Upper lobe of right lung (tissue), 1 donor: ENCODE data around the gene TRAFD1. TPM values are rescaled to one million over a fixed set of nuclear protein-coding genes. Genes with fewer than 3 reads are reported as not detected.
"Not testable (repeated sequence)": the region's sequence is repeated elsewhere in the genome, so short reads cannot be mapped to it uniquely, and the experiment has no call there.

Source experiments
- ATAC-seq: fragments of 200-7000 bp; cut with Tn5 transposase; one replicate; pipeline ENCODE4 v1.9.1; 2020; ENCODE audit warnings: mild to moderate bottlenecking, moderate library complexity
- DNase-seq: peaks from one replicate; pipeline ENCODE4 v3.0.0-alpha.2; 2020
- H3K27ac ChIP-seq: fragments of 200-600 bp; one replicate; pipeline ENCODE4 v1.8.0; 2022
- H3K27me3 ChIP-seq: fragments of 200-600 bp; one replicate; pipeline ENCODE4 v1.8.0; 2022; ENCODE audit warnings: mild to moderate bottlenecking
- H3K36me3 ChIP-seq: fragments of 200-600 bp; one replicate; pipeline ENCODE4 v1.8.0; 2022
- H3K4me1 ChIP-seq: fragments of 200-600 bp; one replicate; pipeline ENCODE4 v1.8.0; 2022
- H3K4me3 ChIP-seq: fragments of 200-600 bp; one replicate; pipeline ENCODE4 v1.8.0; 2022; ENCODE audit warnings: mild to moderate bottlenecking
- H3K9me3 ChIP-seq: fragments of 200-600 bp; one replicate; pipeline ENCODE4 v1.8.0; 2022
- CTCF ChIP-seq: fragments of 200-600 bp; IDR thresholded peaks from one replicate; pipeline ENCODE4 v1.8.0; 2022; ENCODE audit warnings: antibody characterized with exemption
- intact Hi-C: fragments of 100-400 bp; cut with DNase I; formaldehyde crosslinking; loops from one replicate; pipeline ENCODE4 v1.11.0; 2022
- total RNA-seq: library from RNA; stranded (reverse); fragmentation: NEBNext Ultra II Directional; extraction: Animal tissue kit (Norgen Biotek cat#: 25700); gene quantifications from one replicate; pipeline ENCODE4 v1.2.1, GENCODE V29; 2021
- donor health status: DM: no; HTN: yes; CAD: no; lungs with severe emphysema.

Gene TRAFD1
- total RNA-seq, 1 donor from 2014 or later: 35.3 TPM

- peaks cover 7% of the 10 kb centered on the region for H3K4me1 ChIP-seq
- no peaks in the 10 kb centered on the region for H3K27me3 ChIP-seq
- no peak overlapping the region for H3K4me3 ChIP-seq
- peaks cover 54% of the 10 kb centered on the region for H3K36me3 ChIP-seq
- intact Hi-C loops: no loop called here
- no peaks in the 10 kb centered on the region for H3K9me3 ChIP-seq
- ATAC-seq (no peak), DNase-seq (no peak)
- TF ChIP-seq CTCF: no peak
- H3K27ac ChIP-seq: no peak overlapping the region
Measured at GRCh38 chr12:112096667-112097066, 28.7 kb upstream of the TRAFD1 start.

- intact Hi-C loops: no loop called here
- DNase-seq (peak; percentile 19), ATAC-seq (no peak)
- no peaks in the 10 kb centered on the region for H3K27me3 ChIP-seq
- H3K27ac ChIP-seq: no peak overlapping the region
- peaks cover 7% of the 10 kb centered on the region for H3K4me1 ChIP-seq
- H3K36me3 ChIP-seq: peaks cover 47% of the 10 kb centered on the region
- TF ChIP-seq CTCF: no peak
- no peaks in the 10 kb centered on the region for H3K9me3 ChIP-seq
- no peak overlapping the region for H3K4me3 ChIP-seq
Measured at GRCh38 chr12:112097641-112098040, 27.7 kb upstream of the TRAFD1 start.

DNA sequence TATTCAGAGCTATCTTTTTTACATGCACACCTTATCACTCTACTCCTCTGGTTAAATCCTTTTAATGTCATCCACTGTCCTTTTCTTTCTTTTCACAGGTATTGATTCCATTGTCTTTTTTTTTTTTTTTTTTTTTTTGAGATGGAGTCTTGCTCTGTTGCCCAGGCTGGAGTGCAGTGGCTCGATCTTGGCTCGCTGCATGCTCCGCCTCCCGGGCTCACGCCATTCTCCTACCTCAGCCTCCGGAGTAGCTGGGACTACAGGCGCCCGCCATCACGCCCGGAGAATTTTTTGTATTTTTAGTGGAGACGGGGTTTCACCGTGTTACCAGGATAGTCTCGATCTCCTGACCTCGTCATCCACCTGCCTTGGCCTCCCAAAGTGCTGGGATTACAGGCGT, 24.9 kb upstream of the TRAFD1 start:
- intact Hi-C loops, H3K27me3 ChIP-seq, H3K4me3 ChIP-seq, H3K4me1 ChIP-seq, ATAC-seq, H3K9me3 ChIP-seq, H3K27ac ChIP-seq: not testable (repeated sequence)
- H3K36me3 ChIP-seq: peaks cover 45% of the 10 kb centered on the region
- DNase-seq: peak; percentile 22

GRCh38 chr12:112102127-112102526, 23.2 kb upstream of the TRAFD1 start:
- H3K4me3 ChIP-seq: no peak overlapping the region
- H3K36me3 ChIP-seq: peaks cover 38% of the 10 kb centered on the region
- peaks cover 15% of the 10 kb centered on the region for H3K4me1 ChIP-seq
- intact Hi-C loops: no loop called here
- TF ChIP-seq CTCF: no peak
- no peak overlapping the region for H3K27ac ChIP-seq
- ATAC-seq (no peak), DNase-seq (no peak)
- no peaks in the 10 kb centered on the region for H3K27me3 ChIP-seq
- no peaks in the 10 kb centered on the region for H3K9me3 ChIP-seq

GRCh38 chr12:112102746-112103145, 22.6 kb upstream of the TRAFD1 start:
- not testable (repeated sequence) for DNase-seq

DNA sequence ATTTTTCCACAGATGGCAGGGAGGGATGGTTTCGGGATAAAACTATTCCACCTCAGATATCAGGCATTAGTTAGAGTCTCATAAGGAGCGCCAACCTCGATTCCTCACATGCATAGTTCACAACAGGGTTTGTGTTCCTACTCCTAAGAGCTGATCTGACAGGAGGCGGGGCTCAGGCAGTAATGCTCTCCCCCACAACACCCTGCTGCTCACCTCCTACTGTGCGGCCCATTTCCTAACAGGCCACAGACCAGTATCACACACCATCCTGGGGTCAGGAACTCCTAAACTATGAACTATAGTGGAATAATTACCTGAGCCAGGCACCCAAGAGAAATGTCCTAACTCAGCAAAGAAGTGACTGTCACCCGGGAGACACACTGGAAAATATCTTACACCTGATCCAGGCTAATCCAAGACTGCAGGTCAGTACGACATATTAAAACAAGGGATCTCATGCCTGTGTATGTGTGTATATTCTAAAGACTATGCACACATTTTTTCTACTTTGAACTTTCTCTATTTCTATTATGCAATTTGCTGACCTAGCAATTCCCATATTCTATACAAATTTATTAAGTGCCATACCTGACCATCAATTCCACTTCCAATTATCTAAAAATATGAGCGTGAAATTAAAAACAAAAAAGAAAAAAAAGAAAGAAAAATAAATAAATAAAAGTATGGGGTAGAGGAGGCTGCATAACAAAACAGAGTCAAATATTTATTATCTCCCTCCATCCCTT, 21.4 kb upstream of the TRAFD1 start:
- no peak overlapping the region for H3K4me3 ChIP-seq
- no peak for TF ChIP-seq CTCF
- no peaks in the 10 kb centered on the region for H3K27me3 ChIP-seq
- DNase-seq (no peak), ATAC-seq (no peak)
- no peaks in the 10 kb centered on the region for H3K9me3 ChIP-seq
- intact Hi-C loops: no loop called here
- H3K27ac ChIP-seq: no peak overlapping the region
- peaks cover 22% of the 10 kb centered on the region for H3K4me1 ChIP-seq
- H3K36me3 ChIP-seq: peaks cover 21% of the 10 kb centered on the region

More at GRCh38 chr12:112102746-112103145, 22.6 kb upstream of the TRAFD1 start:
- H3K27me3 ChIP-seq, intact Hi-C loops, ATAC-seq, H3K27ac ChIP-seq, H3K4me3 ChIP-seq, H3K9me3 ChIP-seq: not testable (repeated sequence)
- H3K36me3 ChIP-seq: peaks cover 33% of the 10 kb centered on the region
- H3K4me1 ChIP-seq: peaks cover 21% of the 10 kb centered on the region

DNA sequence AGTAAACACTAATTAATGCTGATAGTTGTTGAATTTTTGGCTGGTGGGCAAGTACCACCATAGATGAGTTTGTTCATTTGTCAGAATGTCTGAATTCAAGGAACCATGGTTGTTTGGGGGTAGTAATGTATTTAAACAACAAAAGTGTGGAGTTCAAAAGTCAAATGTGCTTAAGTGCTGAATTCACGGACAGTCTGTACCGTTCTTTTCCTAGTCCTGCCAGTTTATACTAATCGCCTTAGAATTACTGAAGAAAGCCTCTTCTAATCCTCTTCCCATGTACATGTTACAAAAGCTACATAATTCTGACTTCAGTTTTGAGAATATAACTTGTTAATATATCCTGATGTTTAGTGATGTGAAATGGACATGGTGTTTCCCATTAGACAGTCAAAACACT, 19.5 kb upstream of the TRAFD1 start:
- Histone ChIP-seq H3K9me3 (no peaks in the 10 kb centered on the region), H3K4me1 (peaks cover 29% of the 10 kb centered on the region), H3K4me3 (no peak overlapping the region), H3K27ac (no peak overlapping the region), H3K27me3 (no peaks in the 10 kb centered on the region), H3K36me3 (peaks cover 6% of the 10 kb centered on the region)
- no peak for TF ChIP-seq CTCF
- DNase-seq (no peak), ATAC-seq (no peak)
- intact Hi-C loops: no loop called here
